ENCODE measurements around the gene GBE1.

The GBE1 gene

GRCh38 chr3:81726735-81727134 is 34.7 kb downstream of the GBE1 start:
- H3K4me3 ChIP-seq (ENCODE audit: low read depth, low read length) = no peak overlapping the region
- TF ChIP-seq, protein P1, sequence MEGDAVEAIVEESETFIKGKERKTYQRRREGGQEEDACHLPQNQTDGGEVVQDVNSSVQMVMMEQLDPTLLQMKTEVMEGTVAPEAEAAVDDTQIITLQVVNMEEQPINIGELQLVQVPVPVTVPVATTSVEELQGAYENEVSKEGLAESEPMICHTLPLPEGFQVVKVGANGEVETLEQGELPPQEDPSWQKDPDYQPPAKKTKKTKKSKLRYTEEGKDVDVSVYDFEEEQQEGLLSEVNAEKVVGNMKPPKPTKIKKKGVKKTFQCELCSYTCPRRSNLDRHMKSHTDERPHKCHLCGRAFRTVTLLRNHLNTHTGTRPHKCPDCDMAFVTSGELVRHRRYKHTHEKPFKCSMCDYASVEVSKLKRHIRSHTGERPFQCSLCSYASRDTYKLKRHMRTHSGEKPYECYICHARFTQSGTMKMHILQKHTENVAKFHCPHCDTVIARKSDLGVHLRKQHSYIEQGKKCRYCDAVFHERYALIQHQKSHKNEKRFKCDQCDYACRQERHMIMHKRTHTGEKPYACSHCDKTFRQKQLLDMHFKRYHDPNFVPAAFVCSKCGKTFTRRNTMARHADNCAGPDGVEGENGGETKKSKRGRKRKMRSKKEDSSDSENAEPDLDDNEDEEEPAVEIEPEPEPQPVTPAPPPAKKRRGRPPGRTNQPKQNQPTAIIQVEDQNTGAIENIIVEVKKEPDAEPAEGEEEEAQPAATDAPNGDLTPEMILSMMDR (IDR thresholded peaks at IDR 0.05; ENCODE audit: low read depth, low read length, missing control alignments) = no peak
- DNase-seq (ENCODE audit: low read depth) = no peak

- TF ChIP-seq, protein P1 (IDR thresholded peaks at IDR 0.05; ENCODE audit: low read depth, low read length, missing control alignments) = no peak
- DNase-seq (ENCODE audit: low read depth) = no peak
- no peak overlapping the region for H3K4me3 ChIP-seq (ENCODE audit: low read depth, low read length)
Measured at GRCh38 chr3:81726132-81726531, 35.3 kb downstream of the GBE1 start.

GRCh38 chr3:81723732-81724313 is 37.6 kb downstream of the GBE1 start:
- DNase-seq (ENCODE audit: low read depth) = no peak
- H3K4me3 ChIP-seq (ENCODE audit: low read depth, low read length) = no peak overlapping the region
- TF ChIP-seq, protein P1 (IDR thresholded peaks at IDR 0.05; ENCODE audit: low read depth, low read length, missing control alignments) = no peak

DNA sequence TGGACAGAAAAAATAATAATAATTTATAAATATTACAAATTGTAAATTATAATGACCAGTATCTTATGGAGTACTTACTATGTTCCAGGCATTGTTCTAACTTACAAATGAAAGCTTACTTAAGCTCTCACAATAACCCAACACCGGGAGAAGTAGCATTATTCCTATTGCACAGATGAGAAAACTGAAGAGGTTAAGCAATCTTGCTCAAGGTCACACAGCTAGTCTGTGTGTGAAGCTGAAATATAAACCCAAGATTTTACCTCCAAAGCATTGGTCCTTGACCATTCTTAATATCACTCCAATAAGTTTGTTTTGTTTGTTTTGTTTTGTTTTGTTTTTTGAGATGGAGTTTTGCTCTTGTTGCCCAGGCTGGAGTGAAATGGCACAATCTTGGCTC is 43.1 kb downstream of the GBE1 start:
- no peak overlapping the region for H3K4me3 ChIP-seq (ENCODE audit: low read depth, low read length)
- no peak for DNase-seq (ENCODE audit: low read depth)
- TF ChIP-seq, protein P1 (IDR thresholded peaks at IDR 0.05; ENCODE audit: low read depth, low read length, missing control alignments) = no peak

GRCh38 chr3:81716870-81717509 is 44.5 kb downstream of the GBE1 start:
- no peak for DNase-seq (ENCODE audit: low read depth)
- no peak overlapping the region for H3K4me3 ChIP-seq (ENCODE audit: low read depth, low read length)
- TF ChIP-seq, protein P1 (IDR thresholded peaks at IDR 0.05; ENCODE audit: low read depth, low read length, missing control alignments) = no peak

DNA sequence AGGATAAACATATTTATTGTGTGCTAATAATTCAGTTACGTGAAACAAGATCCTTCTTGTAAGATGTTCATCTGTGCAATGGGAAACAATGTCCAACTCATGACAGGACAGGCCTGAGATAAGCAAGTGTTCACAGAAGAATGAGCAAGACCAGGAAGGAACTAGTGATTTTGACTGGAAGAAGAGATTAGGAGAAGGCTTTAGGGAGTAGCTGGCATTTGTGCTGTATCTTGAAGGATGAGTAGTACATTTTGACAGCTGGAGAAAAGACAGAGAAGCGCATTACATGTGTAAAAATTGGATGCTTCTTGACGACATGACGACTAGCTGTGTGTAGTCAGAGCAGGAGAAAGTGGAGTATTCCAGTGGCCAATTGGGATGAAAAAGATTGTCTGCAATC is 48.4 kb downstream of the GBE1 start:
- DNase-seq (ENCODE audit: low read depth) = no peak
- TF ChIP-seq, protein P1 (IDR thresholded peaks at IDR 0.05; ENCODE audit: low read depth, low read length, missing control alignments) = no peak
- H3K4me3 ChIP-seq (ENCODE audit: low read depth, low read length) = no peak overlapping the region

DNA sequence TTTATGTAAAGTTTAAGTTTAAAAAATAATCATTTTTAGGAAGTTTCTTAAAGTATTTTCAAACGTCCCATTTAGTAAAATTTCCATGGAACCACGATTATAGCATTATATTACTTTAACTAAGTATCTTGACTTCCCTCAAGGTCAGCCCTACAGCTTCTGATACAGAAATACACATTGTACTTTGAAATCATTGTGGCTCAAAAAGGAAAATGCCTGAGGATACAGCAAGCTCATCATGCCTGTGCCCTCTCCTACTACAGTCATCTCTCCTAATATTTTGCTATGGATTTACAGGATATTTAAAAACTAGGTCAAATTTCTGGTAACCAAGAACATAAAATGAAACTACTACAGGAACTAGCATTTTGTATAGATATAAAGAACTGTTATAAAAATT is 51.8 kb downstream of the GBE1 start:
- DNase-seq (ENCODE audit: low read depth) = no peak
- H3K4me3 ChIP-seq (ENCODE audit: low read depth, low read length) = no peak overlapping the region
- TF ChIP-seq, protein P1 (IDR thresholded peaks at IDR 0.05; ENCODE audit: low read depth, low read length, missing control alignments) = no peak

Measured in GM12864 (cell line).